HuH-7.5 (cell line): ENCODE measurements around the gene TBX6.
"Not testable (repeated sequence)": the region's sequence is repeated elsewhere in the genome, so short reads cannot be mapped to it uniquely, and the experiment has no call there.

Source experiments
- DNase-seq: peaks from one replicate; pipeline ENCODE4 v3.0.0; 2011; ENCODE audit warnings: low spot score

TBX6 gene

DNA sequence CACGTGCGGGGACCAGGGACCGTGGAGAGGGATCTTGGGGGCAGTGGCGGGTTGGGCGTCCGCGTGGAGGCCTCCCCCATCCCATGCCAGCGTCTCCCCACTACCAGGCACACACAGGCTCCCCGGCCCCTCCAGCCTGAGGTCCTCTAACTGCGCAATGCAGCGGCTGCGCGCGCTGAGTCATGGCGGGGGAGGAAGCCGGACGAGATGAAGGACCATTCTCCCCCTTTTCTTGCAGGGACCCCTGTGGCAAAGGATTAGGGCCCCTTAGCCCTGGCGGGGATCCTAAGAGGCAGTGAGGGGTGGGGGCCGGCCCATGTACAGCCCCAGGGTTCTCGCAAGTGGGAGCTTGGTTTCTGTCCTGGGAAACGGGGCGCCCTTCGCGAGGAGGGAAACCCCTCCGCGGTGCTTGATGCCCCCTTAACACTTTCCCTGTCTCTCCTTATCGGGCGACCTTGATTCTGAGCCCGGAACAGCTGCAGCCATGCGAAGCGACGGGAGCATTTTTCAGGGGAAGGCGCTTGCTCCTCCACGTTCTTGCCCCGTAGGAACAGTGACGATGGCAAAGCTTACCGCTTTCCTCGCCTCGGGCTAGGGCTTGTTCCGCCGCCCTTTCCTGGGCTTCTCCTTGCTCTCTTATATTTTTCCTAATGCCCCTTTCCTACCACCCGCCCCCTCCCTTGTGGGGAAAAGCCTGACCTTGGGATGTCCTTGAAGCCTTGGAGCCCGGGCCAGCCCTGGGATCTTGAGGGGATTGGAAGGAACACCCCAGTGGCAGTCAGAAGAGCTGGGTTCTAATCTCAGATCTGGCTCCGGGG is 25.6 kb downstream of the TBX6 start:
- DNase-seq = no peak

DNA sequence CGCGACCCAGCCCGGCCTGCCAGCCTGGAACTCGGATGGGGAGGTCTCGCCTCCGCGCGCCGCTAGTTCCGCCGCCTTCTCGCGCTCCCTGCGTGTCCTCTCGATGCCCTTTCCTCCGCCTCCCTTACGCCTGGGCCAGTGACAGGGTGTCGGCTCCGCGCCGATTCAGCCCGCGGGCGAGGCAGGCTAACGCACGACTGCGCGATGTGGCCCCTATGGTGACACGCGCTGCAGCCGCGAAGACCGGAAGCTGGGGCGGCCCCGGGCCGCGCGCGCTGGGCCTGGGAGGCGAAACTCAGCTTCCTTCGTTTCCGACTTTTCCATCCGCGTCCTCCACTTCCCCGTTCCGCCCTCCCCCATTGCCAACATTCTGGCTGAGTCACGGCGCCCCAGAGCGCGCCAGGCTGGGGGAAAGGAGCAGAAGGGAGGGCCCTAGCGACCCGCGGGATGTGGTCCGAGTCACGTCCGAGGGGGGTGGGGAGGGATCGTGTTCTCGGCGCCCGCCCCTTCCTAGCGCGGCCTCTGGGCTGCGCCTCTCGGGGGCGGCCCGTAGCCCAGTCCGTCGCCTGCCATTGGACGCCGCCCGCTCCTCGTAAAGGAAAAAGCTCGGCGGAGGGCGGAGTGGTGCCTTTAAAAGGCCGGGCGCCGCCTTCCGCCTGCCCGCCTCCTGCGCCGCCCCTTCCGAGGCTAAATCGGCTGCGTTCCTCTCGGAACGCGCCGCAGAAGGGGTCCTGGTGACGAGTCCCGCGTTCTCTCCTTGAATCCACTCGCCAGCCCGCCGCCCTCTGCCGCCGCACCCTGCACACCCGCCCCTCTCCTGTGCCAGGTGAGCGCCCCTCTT is 26.4 kb downstream of the TBX6 start, which contains the start of gene ALDOA:
Gene ALDOA, plus strand, starts transcription at position 659 of the 841 bp plus-strand sequence. CDS start 1,138 bp downstream, outside the sequence.
- DNase-seq = peak; percentile 86

DNA sequence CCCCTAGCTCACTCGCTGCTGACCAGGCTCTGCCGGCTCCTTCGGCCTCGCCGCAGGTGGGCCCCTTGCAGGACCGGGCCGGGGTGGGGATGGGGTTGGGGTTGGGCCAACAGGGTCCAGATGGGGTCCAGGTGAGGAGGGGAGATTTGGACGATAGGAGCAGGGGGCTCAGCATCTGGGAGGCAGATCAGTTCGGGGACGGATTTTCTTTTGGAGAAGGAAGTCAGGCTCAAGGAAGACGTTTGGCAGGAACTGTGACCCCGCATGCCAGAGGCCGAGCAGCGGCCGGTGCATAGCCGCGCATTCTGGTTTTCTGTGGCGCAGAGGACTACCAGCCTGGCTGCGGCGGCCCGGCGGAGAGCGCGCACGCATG is 27.0 kb downstream of the TBX6 start:
- no peak for DNase-seq

DNA sequence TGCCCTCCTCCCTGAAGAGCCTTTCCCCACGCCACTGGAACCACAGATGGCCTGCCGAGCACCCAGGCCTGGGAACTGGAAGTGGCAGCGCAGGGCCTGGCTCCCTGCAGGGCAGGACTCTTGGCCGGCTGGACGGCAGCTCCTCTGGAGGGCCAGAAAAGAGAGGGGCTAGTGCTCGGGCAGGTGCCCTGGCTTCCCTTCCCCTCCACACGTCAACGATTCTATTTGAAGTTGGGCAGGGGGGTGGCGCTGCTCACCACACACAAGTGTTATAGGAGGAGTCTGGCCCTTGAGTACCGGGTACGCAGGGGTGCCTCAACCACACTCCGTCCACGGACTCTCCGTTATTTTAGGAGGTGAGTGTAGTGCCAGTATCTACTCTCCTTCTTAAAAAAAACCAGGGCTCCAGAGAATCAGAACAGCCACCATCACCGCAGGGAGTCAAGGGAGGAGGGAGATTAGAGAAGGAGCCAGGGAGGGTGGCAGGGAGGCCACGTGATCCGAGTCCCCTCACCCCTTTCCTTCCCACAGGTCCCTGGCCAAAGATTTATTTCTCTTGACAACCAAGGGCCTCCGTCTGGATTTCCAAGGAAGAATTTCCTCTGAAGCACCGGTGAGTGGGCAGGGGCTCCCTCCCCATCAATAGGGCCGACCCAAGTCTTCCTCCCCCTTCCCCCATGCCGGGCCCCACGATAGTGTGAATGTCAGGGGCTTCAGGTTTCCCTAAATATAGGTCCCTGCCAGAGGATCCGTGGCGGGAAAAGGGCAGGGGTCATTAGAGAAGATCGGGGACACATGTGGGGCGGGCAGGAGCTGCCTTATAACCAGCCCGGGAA is 27.6 kb downstream of the TBX6 start:
- peak; percentile 61 for DNase-seq

DNA sequence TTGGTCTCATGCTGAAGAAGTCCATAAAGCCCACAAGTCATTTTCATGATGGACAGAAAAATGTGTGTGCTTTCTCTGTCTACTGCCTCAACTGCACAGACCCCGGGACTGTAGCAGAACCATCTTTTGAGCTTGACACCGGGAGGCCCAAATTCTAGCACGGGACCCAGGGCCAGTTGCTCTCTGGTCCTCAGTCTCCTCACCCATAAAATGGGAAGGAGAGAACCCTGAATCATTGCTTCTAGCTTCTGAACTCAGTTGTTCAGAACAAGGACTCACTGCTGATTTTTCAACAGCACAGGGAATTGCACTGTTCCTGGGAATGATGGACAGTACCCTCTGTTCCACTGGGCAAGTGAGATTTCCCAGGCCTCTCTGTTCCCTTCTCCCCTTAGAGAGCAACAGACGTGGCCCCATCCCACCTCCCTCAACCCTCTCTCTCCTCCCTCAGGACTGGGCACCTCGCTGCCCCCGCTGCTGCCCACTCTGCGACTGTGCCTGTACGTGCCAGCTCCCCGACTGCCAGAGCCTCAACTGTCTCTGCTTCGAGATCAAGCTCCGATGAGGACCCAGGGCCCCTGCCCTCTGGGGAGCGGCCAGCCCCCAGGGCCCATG is 28.3 kb downstream of the TBX6 start:
- DNase-seq = no peak

DNA sequence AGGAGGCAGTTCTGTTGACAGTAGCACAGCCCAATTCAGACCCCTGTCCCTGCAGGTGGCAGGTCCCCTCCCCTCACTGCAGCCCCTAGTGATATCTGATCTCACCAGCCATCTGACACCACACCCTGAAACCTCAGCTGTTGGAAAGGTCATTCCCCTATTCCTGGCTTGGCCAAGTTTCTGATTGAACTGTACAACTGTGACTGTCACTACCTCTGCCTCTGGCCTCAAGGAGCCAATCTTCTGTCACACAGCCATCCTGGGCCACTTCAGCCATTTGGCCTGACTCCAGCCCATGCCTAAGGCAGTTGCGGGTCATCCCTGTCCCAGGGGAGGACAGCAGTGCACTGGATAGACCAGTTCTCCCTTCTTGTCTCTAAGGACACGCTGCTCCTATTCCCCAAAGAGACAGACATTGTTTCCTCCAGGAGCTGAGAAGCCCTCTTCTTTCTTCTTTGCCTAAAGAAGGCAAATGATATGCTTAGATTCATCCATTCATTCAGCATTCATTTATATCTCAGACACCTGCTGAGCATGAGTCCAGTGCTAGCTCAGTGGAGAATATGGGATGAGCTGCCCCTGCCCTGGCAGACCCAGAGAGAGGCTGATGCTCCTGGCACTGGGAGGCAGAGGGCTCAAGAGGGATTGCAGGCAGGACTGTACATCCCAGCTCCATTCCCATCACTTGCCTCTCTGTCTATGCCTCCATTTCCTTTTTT is 30.7 kb downstream of the TBX6 start:
- DNase-seq = no peak

DNA sequence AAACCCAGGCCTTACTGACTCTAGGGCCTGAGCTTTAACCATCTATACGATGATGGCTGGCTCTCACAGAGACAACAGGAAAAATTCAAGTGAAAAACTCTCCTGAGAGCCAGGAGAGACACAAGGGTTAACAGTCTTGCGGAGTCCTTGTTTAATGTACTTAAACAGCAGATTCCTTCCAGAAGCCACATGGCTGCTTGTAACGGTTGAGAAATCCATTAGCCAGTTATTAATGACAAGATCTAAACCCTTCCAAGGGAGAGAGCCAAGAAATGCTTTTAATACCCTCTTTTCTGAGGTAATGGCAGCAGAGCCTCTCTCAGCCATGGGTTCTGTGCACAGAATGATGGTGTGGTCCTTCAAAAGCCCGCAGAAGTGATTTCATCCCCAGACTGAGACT is 31.4 kb downstream of the TBX6 start:
- DNase-seq = no peak

DNA sequence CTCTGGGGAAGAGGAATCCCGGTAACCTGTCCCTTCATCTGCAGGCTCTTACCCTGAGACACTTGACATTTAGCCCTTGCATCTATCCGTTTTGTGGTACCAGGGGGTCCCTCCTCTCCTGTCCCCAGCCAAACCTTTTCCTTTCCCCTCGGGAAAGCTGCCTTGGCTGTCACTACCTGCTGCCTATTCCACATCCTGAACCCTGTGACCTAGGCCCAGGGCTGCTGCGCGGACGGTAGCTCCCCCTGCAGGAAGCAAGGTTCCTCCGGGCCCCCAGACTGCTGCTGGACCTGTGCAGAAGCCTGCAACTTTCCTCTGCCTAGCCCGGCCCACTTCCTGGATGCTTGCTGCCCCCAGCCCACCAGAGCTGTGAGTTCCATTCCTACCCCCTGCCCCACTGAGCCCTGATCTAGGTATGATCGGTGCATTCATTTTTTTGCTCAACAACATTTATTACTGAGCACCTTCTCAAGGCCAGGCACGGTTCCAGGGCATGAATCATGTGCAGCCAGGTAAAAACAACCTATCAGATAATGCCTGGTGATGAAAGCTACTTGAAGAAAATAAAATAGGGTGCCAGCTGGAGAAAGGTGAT is 36.7 kb downstream of the TBX6 start:
- peak; percentile 75 for DNase-seq

DNA sequence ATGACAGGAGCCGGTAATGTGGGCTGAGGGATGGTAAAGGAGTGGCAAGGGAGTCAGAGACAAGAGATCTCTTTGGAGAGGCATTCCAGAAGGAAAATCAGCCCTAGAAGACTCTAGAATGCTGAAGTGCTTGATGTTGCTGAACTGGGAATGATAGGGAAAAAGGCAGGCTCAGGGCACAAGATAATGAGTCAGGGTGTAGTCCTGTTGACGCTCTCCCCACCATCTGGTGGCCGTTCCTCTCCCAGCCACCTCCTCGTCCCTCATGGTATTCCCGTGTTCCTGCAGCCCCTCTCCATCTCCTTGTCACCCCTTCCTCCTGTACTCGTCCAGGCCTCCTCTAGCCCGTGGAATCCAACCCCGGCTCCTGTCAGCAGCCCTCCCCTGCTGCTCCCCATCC is 37.3 kb downstream of the TBX6 start:
- DNase-seq = no peak

DNA sequence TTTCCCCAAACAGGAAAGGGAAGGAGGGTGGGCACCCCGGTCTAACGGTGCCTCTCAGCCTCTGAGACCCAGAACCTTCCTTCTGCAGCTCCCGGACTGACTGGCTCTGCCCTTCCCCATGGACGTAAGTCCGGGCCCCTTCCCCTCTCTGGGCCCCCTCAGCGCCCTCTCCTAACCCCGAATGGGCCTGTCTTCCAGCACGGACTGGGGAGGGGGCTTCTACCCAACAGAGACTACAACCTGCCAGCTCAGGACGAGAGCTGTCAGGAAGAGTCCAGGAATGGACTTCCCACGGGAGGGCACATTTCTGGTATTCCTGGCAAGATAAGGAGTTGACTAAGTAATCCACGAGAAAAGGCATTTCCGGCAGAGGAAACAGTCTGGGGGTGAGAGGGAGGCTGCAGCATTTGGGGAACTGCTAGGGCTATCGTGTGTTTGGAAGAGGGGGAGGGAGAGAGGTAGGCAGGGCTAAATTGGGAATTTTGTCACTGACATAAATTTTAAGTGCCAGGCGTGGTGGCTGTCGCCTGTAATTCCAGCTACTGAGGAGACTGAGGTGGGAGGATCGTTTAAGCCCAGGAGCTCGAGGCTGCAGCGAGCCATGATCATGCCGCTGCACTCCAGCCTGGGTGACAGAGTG is 38.2 kb downstream of the TBX6 start:
- DNase-seq = no peak

DNA sequence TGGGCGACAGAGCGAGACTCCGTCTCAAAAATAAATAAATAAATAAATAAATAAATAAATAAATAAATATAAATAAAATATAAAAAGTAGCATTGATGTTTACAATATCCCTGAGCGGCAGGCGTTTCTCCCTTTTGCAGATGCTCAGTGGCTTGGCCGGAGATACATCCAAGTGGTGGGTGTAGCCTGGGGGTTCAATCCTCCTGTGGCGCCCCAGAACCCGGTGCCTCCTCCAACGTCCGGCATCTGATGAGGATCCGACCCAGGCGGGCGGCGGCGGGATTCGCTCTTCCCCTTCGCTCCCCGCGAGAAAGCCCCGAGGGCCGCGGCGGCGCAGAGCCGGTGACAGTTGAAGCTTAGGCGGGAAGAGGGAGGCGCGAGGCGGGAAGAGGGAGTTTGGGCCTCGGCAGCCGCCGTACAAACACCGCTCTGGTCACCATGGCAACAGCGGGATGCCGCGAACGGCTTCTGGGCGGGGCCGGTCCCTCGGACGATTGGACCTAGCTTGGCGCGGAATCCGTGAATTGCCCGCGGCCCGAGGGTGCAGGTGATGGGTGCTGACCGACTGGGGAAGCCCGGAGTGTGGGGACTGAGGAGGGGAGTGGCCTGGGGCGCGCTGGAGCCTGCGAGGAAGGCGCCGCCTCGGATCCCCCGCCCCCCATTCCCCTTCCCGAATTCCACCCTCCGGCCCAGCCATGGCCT is 38.9 kb downstream of the TBX6 start:
- peak; percentile 84 for DNase-seq

DNA sequence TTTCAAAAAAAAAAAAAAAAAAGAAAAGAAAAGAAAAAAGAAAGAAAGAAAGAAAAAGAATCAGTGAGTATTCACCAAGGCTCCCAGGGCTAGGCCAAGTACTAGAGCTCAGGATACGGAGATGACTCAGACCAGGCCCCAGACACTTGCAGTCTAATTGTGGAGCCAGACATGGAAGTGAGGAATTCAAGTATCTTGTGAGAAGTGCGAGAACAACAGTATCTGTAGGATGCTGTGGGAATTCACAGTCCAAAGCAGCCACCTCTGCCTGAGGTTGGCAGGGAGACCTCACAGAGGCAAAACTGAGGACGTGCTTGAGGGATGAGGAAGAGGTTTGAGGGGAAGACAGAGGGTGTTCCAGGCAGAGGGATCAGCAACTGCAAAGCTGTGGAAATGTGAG is 40.2 kb downstream of the TBX6 start:
- no peak for DNase-seq

DNA sequence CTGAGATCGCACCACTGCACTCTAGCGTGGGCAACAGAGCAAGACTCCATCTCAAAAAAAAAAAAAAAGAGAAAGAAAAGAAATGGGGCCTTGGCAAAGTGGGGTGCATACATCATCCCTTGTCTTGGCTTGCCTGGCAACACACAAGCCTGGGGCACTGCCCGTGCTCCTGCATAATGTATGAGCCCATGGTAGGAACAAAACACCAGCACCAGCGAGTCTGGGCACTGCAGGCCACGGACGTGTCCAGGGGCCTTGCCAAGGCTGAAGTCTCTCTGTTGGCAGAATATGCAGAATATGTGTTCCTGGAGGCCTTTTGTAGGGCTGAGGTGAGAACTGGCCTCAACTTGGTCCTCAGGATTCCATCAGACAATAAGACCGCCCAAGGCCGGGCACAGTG is 41.9 kb downstream of the TBX6 start:
- DNase-seq = no peak

DNA sequence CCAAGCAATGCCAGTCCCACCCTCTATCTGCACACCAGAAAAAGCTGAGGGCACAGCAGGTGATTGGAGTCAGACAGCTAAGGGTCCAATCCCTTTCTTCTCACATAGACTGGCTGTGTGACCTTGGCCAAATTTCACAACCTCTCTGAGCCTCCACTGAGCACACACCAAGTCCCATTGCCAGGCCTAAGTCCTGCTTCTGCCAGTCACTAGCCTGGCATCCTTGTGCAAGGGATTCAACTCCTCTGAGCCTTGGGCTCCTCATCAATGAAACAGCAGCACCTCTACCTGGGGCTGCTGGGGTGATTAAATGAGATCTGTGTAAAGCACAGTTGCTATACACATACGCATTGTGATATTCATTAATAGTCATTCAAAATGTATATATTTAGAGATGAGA is 45.1 kb downstream of the TBX6 start:
- DNase-seq = no peak

DNA sequence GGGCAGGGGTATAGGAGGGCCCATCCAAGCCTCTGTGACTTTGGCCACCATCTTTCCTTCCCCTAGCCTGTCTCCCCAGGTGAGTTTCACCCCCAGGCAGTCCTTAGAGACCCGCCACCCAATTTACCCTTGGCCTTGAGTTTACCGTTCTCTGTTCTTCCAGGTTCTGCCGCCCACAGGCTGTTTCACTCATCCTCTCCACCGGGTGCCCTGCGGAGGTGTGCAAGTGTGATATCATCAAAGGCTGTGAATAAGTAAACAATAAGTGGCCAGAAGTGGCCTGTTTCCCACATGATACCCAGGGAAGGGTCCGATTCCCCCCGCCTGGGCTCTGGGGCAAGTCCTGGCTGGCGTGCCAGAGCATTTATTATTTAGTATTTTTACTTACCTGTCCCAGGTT is 45.5 kb downstream of the TBX6 start:
- no peak for DNase-seq

DNA sequence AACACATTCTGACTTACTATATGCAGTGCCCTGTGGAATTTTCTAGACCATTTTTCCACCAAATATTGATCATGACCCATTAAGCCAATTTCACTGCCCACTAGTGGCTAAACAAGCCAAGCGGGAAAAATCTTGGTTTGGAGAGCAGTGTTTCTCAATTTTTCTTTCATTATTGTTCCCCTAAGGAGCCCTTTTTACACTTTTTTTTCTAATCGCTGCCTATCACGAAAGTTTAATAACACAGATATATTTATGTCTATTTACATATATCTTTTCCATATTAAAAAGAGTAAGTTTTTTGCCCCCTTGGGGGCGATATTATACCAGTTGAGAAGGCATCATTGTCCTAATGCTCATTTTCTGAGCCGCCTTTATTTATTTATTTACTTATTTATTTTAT is 49.9 kb downstream of the TBX6 start:
- no peak for DNase-seq

DNA sequence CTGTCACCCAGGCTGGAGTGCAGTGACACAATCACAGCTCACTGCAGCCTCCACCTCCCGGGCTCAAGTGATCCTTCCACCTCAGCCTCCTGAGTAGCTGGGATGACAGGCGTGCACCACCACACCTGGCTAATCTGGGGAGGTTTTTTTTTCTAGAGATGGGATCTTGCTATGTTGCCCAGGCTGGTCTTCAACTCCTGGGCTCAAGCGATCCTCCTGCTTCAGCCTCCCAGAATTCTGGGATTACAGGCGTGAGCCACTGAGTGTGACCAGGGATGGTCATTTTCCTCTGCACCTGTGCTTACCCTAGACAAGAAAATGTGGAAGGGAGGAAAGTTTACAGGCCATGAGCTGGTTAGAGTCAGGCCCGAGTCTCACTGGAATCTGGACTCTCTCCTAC is 51.0 kb downstream of the TBX6 start:
- DNase-seq = not testable (repeated sequence)

DNA sequence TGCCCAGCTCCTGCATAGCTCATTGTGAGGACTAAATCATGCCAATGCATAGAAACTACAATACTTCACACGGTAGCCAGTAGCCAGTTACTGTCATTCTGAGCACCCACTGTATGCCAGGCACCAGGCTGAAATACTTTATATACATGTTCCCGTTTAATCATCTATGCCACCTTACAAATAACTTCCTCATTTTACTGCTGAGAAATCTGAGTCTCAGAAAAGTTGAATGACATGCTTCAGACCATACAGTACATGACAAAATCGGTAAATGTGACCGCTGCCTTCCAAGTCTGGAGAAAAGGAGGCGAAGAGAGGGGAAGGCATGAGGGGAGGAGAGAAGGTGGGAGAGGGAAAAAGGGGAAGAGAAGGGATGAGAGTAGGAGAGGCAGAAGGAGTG is 51.5 kb downstream of the TBX6 start:
- DNase-seq = no peak
